SW 1271 (cell line): Measurements from ENCODE around the gene LRP2BP.
"Not testable (repeated sequence)": the region's sequence is repeated elsewhere in the genome, so short reads cannot be mapped to it uniquely, and the experiment has no call there.

Experiments used
- DNase-seq, 2 experiments: peaks; one replicate each; lab custom pipeline; 2025; lab: John Stamatoyannopoulos, UW

LRP2BP gene

GRCh38 chr4:185361872-185362271 is 33.9 kb downstream of the LRP2BP start:
- no peak for DNase-seq

- DNase-seq: no peak
These were observed 35.8 kb downstream of the LRP2BP start for GRCh38 chr4:185359767-185360446.

GRCh38 chr4:185358959-185359358 is 36.8 kb downstream of the LRP2BP start:
- DNase-seq: no peak

GRCh38 chr4:185358514-185358913 is 37.2 kb downstream of the LRP2BP start:
- no peak for DNase-seq

- no peak for DNase-seq
These were observed 37.8 kb downstream of the LRP2BP start for GRCh38 chr4:185357733-185358440.

- DNase-seq: no peak
These were observed 38.5 kb downstream of the LRP2BP start for GRCh38 chr4:185357211-185357610.

- DNase-seq: no peak
These were observed 43.0 kb downstream of the LRP2BP start for GRCh38 chr4:185352741-185353140.

- DNase-seq: no peak
These were observed 43.5 kb downstream of the LRP2BP start for GRCh38 chr4:185352202-185352601.

- DNase-seq: no peak
These were observed 44.0 kb downstream of the LRP2BP start for GRCh38 chr4:185351691-185352090.

GRCh38 chr4:185346975-185347601 is 48.6 kb downstream of the LRP2BP start:
- no peak for DNase-seq

GRCh38 chr4:185344743-185345538 is 50.8 kb downstream of the LRP2BP start:
- no peak for DNase-seq

GRCh38 chr4:185343726-185344581 is 51.8 kb downstream of the LRP2BP start:
- no peak for DNase-seq

- DNase-seq: no peak
These were observed 53.9 kb downstream of the LRP2BP start for GRCh38 chr4:185341841-185342240.

- no peak for DNase-seq
These were observed 54.3 kb downstream of the LRP2BP start for GRCh38 chr4:185341377-185341776.

GRCh38 chr4:185339941-185340340 is 55.8 kb downstream of the LRP2BP start:
- no peak for DNase-seq

- no peak for DNase-seq
These were observed 60.1 kb downstream of the LRP2BP start for GRCh38 chr4:185335579-185335978.

GRCh38 chr4:185334326-185334725 is 61.4 kb downstream of the LRP2BP start:
- no peak for DNase-seq

GRCh38 chr4:185332575-185333464 is 62.9 kb downstream of the LRP2BP start:
- DNase-seq: no peak

- not testable (repeated sequence) for DNase-seq
These were observed 65.7 kb downstream of the LRP2BP start for GRCh38 chr4:185329879-185330510.

- no peak for DNase-seq
These were observed 67.1 kb downstream of the LRP2BP start for GRCh38 chr4:185328586-185328985.
